ENCODE data around the gene PNLIPRP1. TPM values are rescaled to one million over a fixed set of nuclear protein-coding genes. Genes with fewer than 3 reads are reported as not detected.

PNLIPRP1 gene
- total RNA-seq, 1 experiment from 2014 or later: 1.6 TPM

GRCh38 chr10:116614796-116615195, 24.0 kb downstream of the PNLIPRP1 start (continued):
- TF ChIP-seq MAX (IDR thresholded peaks at IDR 0.05): no peak
- no peak for TF ChIP-seq ELF1 (IDR thresholded peaks at IDR 0.05; ENCODE audit: borderline replicate concordance, low read depth)

GRCh38 chr10:116615199-116615776, 24.5 kb downstream of the PNLIPRP1 start:
- H3K27me3 ChIP-seq (ENCODE audit: insufficient read depth, low read length): no peaks in the 10 kb centered on the region
- H3K4me1 ChIP-seq (ENCODE audit: control insufficient read depth in 1 of 2, insufficient read depth in 2 of 2, low read length in 2 of 2): no peaks in the 10 kb centered on the region
- no peak overlapping the region for H2AFZ ChIP-seq (ENCODE audit: low read depth, low read length, poor library complexity, severe bottlenecking)
- H3K27ac ChIP-seq (ENCODE audit: low read depth, low read length): no peak overlapping the region
- no peaks in the 10 kb centered on the region for H4K20me1 ChIP-seq (ENCODE audit: insufficient read depth)
- CTCF ChIA-PET: interaction anchor here (1.4 kb wide), 1 partner anchor 12 kb away, joined by 4 read pairs; no protein-coding TSS in a partner anchor
- POLR2A ChIA-PET: no interaction called here
- no peaks in the 10 kb centered on the region for H3K9me2 ChIP-seq (ENCODE audit: insufficient read depth)
- DNase-seq (ENCODE audit: low read depth, low spot score) (no peak), ATAC-seq (no peak)
- H3K36me3 ChIP-seq (ENCODE audit: control insufficient read depth in 1 of 2, insufficient read depth in 2 of 2, low read length in 2 of 2): no peaks in the 10 kb centered on the region
- RAD21 ChIA-PET (ENCODE audit: low non-redundant PET in 1 of 2, low total read pairs in 2 of 2, uncharacterized antibody in 2 of 2, unreplicated experiment in 2 of 2): no interaction called here
- no TSS peak for BruUV-seq (replicated peaks)
- H3K9me3 ChIP-seq (ENCODE audit: control insufficient read depth in 1 of 2, insufficient read depth in 1 of 2, low read depth in 1 of 2, low read length in 2 of 2): no peaks in the 10 kb centered on the region
- no peak overlapping the region for H3K9ac ChIP-seq (ENCODE audit: low read length)
- no peak overlapping the region for H3K4me3 ChIP-seq (replicated peaks in 1 of 2; ENCODE audit: low read depth in 1 of 2, low read length in 2 of 2)
- H3K4me2 ChIP-seq (ENCODE audit: low read length): no peak overlapping the region
- no peak for TF ChIP-seq REST (IDR thresholded peaks at IDR 0.05; ENCODE audit: low read depth)
- no peak for TF ChIP-seq RAD21 (IDR thresholded peaks at IDR 0.05; ENCODE audit: low read depth)
- intact Hi-C loops (cut with micrococcal nuclease): no loop called here
- no peaks in the 10 kb centered on the region for H3K79me2 ChIP-seq (ENCODE audit: insufficient read depth, low read length)
